Stomach (tissue), 9 donors: ENCODE data around the gene NCAPD3. TPM values are rescaled to one million over a fixed set of nuclear protein-coding genes. Genes with fewer than 3 reads are reported as not detected.

Source experiments
- DNase-seq, 2 donors: peaks; one replicate each; pipeline versions ENCODE4 v3.0.0 to v3.0.0-alpha.2; 2013 to 2019
- H3K27ac ChIP-seq, 5 donors: fragments of 200-600 bp in 4 of 5; sonication (generic) in 4 of 5; one replicate each; pipeline ENCODE4 v1.5.1; 2013 to 2019; ENCODE audit warnings: mild to moderate bottlenecking in 1 of 5, moderate library complexity in 1 of 5
- H3K27me3 ChIP-seq, 3 donors: fragments of 200-600 bp; sonication (generic); one replicate each; pipeline ENCODE4 v1.5.1; 2017 to 2019; ENCODE audit warnings: mixed run types in 1 of 3
- H3K36me3 ChIP-seq, 4 donors: fragments of 200-600 bp; sonication (generic); 1 replicate in 3 of 4; 2 replicates in 1 of 4; pipeline ENCODE4 v1.5.1; 2016 to 2019
- H3K4me1 ChIP-seq, 4 donors: fragments of 200-600 bp; sonication (generic); one replicate each; pipeline ENCODE4 v1.5.1; 2016 to 2019
- H3K4me3 ChIP-seq, 4 donors: fragments of 200-600 bp; sonication (generic) in 3 of 4; one replicate each; pipeline ENCODE4 v1.5.1; 2016 to 2019; ENCODE audit warnings: mild to moderate bottlenecking in 1 of 4
- H3K9me3 ChIP-seq, 4 donors: fragments of 200-600 bp; sonication (generic); one replicate each; pipeline ENCODE4 v1.5.1; 2016 to 2019
- CTCF ChIP-seq, 7 experiments: fragments of 450-650 bp in 4 of 7; fragments of 200-600 bp in 3 of 7; sonication (generic) in 3 of 7; IDR thresholded peaks; one replicate each; pipeline ENCODE4 v1.5.1; 2016 to 2019; ENCODE audit warnings: antibody characterized with exemption in 7 of 7, control low read depth in 2 of 7, mild to moderate bottlenecking in 1 of 7
- EP300 ChIP-seq: sonication (generic); formaldehyde crosslinking; IDR thresholded peaks from one replicate; pipeline ENCODE4 v1.6.1; 2017; ENCODE audit warnings: antibody characterized with exemption
- POLR2A ChIP-seq, 4 donors: fragments of 450-650 bp; IDR thresholded peaks; one replicate each; pipeline ENCODE4 v1.6.1; 2016; ENCODE audit warnings: antibody characterized with exemption in 4 of 4, control low read depth in 2 of 4, mild to moderate bottlenecking in 1 of 4, moderate library complexity in 1 of 4
- POLR2AphosphoS5 ChIP-seq, 3 donors: sonication (generic); formaldehyde crosslinking; IDR thresholded peaks; one replicate each; pipeline ENCODE4 v1.6.1; 2016; ENCODE audit warnings: antibody characterized with exemption in 3 of 3
- WGBS, 5 donors: extraction: QIAGEN DNeasy Blood & Tissue Kit in 3 of 5; methylation state at CpG; one replicate each; pipeline versions ENCODE4 v1.1.5 to v1.1.7; 2013 to 2018; 5-methylcytosine and 5-hydroxymethylcytosine counted together
- intact Hi-C: fragments of 100-400 bp; cut with DNase I; formaldehyde crosslinking; loops from one replicate; pipeline ENCODE4 v1.15.1; 2023; ENCODE audit warnings: low total_unique reads
- polyA plus RNA-seq, 3 donors: library from polyadenylated mRNA; stranded (reverse); fragments of 200-250 nt; gene quantifications; one replicate each; pipeline ENCODE4 v1.2.3, GENCODE V29; 2013
- total RNA-seq, 5 donors: library from RNA; depleted of rRNA; stranded (reverse); fragments of >200 nt; gene quantifications; one replicate each; pipeline versions ENCODE4 v1.1.0 to v1.2.3, GENCODE V29; 2014 to 2016
- donor health status: healthy with polysubstance abuse.
- donor health status: Bipolar disorder and iron deficiency.
- donor health status: healthy.

NCAPD3 gene
- total and polyA plus RNA-seq, 8 donors: 3.3 to 27.8 (median 10.2) TPM

GRCh38 chr11:134164490-134165370 is 59.0 kb downstream of the NCAPD3 start:
- intact Hi-C loops: no loop called here
- Histone ChIP-seq H3K4me3 (no peak overlapping the region), H3K27ac (no peak overlapping the region), H3K27me3 (no peaks in the 10 kb centered on the region), H3K36me3 (peaks cover 24 to 88% (median 84%) of the 10 kb centered on the region in 4 donors), H3K9me3 (no peaks in the 10 kb centered on the region), H3K4me1 (no peaks in the 10 kb centered on the region)
- no peak for DNase-seq
- TF ChIP-seq EP300: no peak
- no peak for TF ChIP-seq POLR2A (IDR thresholded peaks at IDR 0.05)
- no peak for TF ChIP-seq CTCF (IDR thresholded peaks at IDR 0.05)
- TF ChIP-seq POLR2AphosphoS5 (IDR thresholded peaks at IDR 0.05): no peak
- whole genome bisulfite sequencing, 5 donors: 86 to 98% (median 96%) methylated on average over 9 to 11 of the region's 11 CpGs

- intact Hi-C loops: no loop called here
- Histone ChIP-seq H3K27ac (no peak overlapping the region), H3K4me3 (no peak overlapping the region), H3K9me3 (no peaks in the 10 kb centered on the region), H3K36me3 (peaks cover 22 to 89% (median 85%) of the 10 kb centered on the region in 4 donors), H3K27me3 (no peaks in the 10 kb centered on the region), H3K4me1 (no peaks in the 10 kb centered on the region)
- 89 to 96% (median 93%) methylated on average over 3 to 9 of the region's 9 CpGs for WGBS, 5 donors
- DNase-seq: no peak
- no peak for TF ChIP-seq POLR2A (IDR thresholded peaks at IDR 0.05)
- no peak for TF ChIP-seq CTCF (IDR thresholded peaks at IDR 0.05)
- TF ChIP-seq POLR2AphosphoS5 (IDR thresholded peaks at IDR 0.05): no peak
- TF ChIP-seq EP300: no peak
Observed at GRCh38 chr11:134159652-134160051, 64.1 kb downstream of the NCAPD3 start.

GRCh38 chr11:134158023-134158422 is 65.7 kb downstream of the NCAPD3 start:
- Histone ChIP-seq H3K4me1 (no peaks in the 10 kb centered on the region), H3K36me3 (peaks cover 20 to 93% (median 90%) of the 10 kb centered on the region in 4 donors), H3K27me3 (no peaks in the 10 kb centered on the region), H3K4me3 (no peak overlapping the region), H3K9me3 (no peaks in the 10 kb centered on the region), H3K27ac (no peak overlapping the region)
- TF ChIP-seq CTCF (IDR thresholded peaks at IDR 0.05) (no peak), EP300 (no peak), POLR2A (IDR thresholded peaks at IDR 0.05) (no peak), POLR2AphosphoS5 (IDR thresholded peaks at IDR 0.05) (no peak)
- intact Hi-C loops: no loop called here
- DNase-seq: no peak
- WGBS, 5 donors: 87 to 97% (median 95%) methylated on average over 6 to 9 of the region's 9 CpGs

- no peak overlapping the region for H3K27ac ChIP-seq
- intact Hi-C loops: no loop called here
- no peaks in the 10 kb centered on the region for H3K9me3 ChIP-seq
- TF ChIP-seq POLR2A (IDR thresholded peaks at IDR 0.05) (no peak), EP300 (no peak), CTCF (IDR thresholded peaks at IDR 0.05) (no peak), POLR2AphosphoS5 (IDR thresholded peaks at IDR 0.05) (no peak)
- H3K36me3 ChIP-seq: peaks cover 24 to 94% (median 91%) of the 10 kb centered on the region in 4 donors
- H3K27me3 ChIP-seq: no peaks in the 10 kb centered on the region
- WGBS, 5 donors: 28 to 44% (median 39%) methylated on average over 4 of the region's 4 CpGs
- no peak for DNase-seq
- peaks cover 0 to 3% (median 0%) of the 10 kb centered on the region in 4 donors for H3K4me1 ChIP-seq
- H3K4me3 ChIP-seq: no peak overlapping the region
Observed at GRCh38 chr11:134157451-134157850, 66.3 kb downstream of the NCAPD3 start.
